NCI-H524 treated with DMSO at 0.1 percent for 48 hours (cell line): ENCODE measurements around the gene ATP6V1B1.

ENCODE experiments used
- DNase-seq: peaks from one replicate; lab custom pipeline; 2025; lab: John Stamatoyannopoulos, UW

The ATP6V1B1 gene

GRCh38 chr2:70935468-70936164, at the start of gene ATP6V1B1:
ATP6V1B1 (plus strand) TSS chr2:70935900; CDS start chr2:70935955, 55 bp downstream.
- no peak for DNase-seq

GRCh38 chr2:70886541-70886987, 49.1 kb upstream of the ATP6V1B1 start:
- DNase-seq = no peak

GRCh38 chr2:70887208-70887549, 48.5 kb upstream of the ATP6V1B1 start:
- DNase-seq = no peak

DNA sequence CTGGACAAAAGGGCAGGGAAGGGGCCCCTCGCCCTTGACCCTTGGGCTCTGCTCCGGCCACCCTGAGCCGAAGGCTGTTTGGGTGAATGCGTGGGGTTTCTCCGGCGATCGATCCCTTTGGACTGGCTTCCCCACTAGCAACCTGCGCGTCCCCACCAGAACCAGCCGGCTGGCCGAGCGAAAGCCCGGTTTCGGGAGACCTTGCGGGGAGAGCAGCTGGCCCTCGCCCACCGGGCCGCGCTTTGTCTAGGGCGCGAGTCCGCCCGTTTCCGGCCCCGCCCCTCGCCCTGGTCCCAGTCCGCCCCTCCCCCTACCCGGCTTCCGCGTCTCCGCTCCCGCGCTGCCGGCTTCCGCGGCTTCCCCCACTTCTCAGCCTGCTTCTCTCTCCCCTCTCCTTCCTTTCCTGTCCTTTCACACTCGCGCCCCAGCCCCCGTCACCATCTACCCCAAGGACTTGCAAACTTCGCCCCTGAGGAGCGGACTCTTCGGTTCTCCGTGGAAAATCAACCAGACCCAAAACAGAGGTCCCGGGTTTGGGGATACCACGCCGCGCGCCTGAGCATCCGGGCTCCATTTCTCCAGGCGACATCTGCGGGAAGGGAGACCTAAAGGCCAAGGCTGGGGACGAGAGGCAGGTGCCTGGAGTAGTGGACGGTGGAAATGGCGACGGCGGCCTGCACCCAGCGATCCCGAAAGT, 48.0 kb upstream of the ATP6V1B1 start:
- no peak for DNase-seq

DNA sequence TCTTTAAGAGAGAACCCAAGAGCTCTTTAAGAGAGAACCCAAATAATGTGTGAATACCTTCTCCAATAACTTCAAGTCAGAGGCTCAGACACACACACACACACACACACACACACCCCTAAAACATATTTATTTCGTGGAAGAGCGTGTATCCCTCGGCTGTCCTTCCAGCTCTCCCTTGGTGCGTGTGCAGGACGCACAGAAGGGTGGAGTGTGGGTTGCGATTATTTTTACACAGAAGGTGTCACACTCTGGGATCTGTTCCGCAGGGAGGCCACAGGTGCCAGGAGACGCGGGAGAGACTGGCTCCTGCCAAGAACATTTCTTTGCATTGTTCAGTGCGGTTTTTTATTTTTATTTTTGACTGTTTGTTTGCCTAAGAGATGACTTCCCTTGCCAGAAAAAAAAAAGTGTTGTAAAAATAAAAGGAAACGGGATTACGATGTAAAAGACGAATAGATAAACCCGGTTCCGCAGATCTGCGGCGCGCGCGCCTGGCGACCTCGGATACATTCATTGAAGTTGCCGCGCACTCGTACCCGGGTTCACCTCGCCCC, 47.3 kb upstream of the ATP6V1B1 start:
- DNase-seq = no peak

GRCh38 chr2:70888923-70889715, 46.6 kb upstream of the ATP6V1B1 start:
- DNase-seq = no peak

GRCh38 chr2:70889716-70890037, 46.0 kb upstream of the ATP6V1B1 start:
- no peak for DNase-seq

- no peak for DNase-seq
These were observed 45.1 kb upstream of the ATP6V1B1 start for GRCh38 chr2:70890469-70891065.

DNA sequence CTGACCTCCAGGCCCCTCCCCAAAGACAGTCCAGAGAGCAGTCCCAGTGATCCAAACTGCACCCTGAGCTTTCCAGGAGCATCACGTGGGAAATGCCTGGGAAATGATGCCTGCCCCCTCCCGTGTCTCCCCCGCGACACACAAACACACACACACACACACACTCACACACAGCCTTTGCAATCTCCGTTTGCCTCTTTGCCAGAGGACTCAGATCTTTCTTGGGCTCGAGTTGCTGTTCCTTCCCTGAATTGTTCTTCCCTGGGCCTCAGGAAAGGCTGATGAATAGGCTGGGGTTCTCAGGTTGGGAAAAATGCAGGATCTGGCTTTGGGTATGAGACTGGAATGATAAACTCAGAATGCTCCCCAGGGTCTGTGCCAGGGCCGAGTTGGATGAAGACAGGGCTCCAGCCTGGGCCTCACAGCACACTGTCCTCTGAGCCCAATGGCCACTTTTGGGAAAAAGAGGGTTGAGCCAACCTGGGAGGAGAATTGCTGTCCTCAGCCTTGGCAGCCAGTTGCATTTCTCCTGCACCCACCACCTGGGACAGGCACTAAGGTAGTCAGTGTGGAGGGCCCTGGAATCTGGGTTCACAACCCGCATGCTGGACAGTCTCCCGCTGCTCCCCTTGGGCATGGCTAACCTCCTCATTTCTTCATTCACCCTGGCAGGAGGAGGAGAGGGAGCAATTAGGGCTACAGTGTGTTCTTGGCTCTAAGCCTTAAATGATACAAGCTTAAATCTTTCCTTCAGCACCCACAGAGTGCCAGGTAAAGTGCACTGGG, 43.9 kb upstream of the ATP6V1B1 start:
- no peak for DNase-seq

DNA sequence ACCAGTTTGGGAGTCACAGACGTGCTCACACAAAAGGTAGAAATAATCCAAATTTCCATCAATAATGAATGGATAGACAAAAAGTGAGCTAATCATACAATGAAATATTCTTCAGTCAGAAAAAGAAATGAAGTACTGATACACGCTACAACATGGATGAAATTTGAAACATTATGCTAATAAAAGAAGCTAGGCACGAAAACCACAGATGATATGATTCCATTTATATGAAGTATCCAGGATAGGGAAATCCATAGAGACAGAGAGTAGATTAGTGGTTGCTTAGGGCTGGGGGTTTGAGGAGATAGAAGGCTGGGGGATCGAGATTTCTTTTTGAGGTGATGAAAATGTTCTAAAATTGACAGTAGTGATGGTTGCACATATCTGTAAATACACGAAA, 43.0 kb upstream of the ATP6V1B1 start:
- DNase-seq = no peak

GRCh38 chr2:70893186-70893585, 42.5 kb upstream of the ATP6V1B1 start:
- no peak for DNase-seq

DNA sequence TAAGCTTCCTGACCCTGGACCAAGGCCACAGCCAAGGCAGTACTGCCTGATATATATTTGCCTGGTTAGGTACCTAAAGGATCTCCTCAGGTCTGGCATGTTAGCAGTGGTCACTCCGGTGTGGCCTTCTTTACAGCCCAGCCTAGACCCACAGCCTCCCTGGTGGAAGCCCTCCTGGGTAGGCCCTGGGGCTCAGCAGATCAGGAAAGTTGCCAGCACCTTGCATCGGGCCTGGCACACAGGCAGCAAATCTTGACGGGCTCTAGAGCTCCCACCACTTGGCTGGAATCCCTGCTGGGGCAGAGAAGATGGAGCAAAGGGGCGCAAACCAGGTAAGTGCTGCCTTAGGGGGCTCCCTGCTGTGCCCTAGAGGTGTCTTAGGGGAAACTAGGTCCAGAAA, 40.9 kb upstream of the ATP6V1B1 start:
- no peak for DNase-seq

- no peak for DNase-seq
These were observed 40.5 kb upstream of the ATP6V1B1 start for GRCh38 chr2:70895249-70895648.

GRCh38 chr2:70895998-70896764, 39.5 kb upstream of the ATP6V1B1 start:
- DNase-seq = no peak

DNA sequence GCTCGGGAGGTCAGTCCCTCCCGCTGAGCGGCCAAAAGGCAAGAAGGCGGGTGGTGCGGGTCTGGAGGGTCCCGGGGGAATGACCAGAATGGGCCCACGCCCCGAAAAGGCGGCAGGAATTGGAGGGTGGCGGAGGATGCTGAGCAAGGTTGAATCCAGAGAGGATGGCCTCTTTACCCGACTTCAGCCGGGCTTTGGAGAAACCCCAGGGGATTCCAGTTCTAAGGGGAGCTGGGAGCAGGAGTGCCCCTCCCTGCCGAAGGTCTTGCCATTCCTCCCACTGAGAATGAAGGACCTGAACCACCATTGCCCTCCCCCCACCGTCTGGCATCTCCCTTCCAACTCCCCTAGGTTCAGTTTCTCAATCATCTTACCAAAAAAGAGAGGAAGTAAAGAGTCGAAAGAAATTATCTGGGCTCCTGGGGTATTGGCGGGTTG, 38.9 kb upstream of the ATP6V1B1 start:
- DNase-seq = no peak

- DNase-seq = no peak
These were observed 38.3 kb upstream of the ATP6V1B1 start for GRCh38 chr2:70897203-70897976.

- DNase-seq = no peak
These were observed 37.8 kb upstream of the ATP6V1B1 start for GRCh38 chr2:70897977-70898226.

DNA sequence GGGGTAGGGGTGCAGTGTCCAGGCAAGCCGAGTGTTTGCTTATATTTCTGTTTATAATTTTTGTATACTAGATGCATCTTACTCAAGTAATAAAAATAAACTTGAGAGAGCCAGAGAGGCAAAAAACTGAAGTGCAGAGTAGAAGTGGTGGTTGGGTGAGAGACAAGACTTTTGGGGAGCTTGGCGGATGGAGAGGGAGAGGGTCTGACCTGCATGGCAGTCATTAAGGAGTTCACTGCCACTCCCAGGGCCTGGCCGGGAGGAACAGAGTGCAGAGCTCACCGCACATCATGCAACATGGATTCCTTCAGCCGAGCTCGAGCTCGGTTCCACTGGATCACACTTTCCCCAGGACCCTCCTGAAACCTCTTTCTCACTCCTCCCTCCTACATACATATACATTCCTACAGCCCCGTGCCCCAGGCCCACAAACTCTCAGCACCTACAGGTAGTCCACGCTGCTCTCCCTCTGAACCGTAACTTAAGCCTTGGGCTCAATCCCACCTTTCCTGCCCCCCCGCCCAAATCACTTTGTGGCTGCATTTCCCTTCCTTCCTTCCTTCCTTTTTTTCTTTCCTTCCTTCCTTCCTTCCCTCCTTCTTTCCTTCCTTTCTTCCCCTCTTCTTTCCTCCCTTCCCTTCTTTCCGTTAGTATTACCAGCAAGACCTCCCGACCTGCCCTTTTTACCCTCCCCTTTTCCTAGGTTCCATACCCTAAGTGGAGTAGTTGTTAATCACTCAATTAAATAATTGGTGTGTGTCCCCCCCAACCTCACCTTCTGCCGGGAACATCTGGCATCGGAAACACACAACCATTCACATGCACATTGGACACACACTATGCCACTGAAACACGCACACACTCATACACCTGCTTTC, 37.1 kb upstream of the ATP6V1B1 start:
- DNase-seq = peak; percentile 21
